Measurements from ENCODE around the gene RRBP1.

Gene RRBP1

DNA sequence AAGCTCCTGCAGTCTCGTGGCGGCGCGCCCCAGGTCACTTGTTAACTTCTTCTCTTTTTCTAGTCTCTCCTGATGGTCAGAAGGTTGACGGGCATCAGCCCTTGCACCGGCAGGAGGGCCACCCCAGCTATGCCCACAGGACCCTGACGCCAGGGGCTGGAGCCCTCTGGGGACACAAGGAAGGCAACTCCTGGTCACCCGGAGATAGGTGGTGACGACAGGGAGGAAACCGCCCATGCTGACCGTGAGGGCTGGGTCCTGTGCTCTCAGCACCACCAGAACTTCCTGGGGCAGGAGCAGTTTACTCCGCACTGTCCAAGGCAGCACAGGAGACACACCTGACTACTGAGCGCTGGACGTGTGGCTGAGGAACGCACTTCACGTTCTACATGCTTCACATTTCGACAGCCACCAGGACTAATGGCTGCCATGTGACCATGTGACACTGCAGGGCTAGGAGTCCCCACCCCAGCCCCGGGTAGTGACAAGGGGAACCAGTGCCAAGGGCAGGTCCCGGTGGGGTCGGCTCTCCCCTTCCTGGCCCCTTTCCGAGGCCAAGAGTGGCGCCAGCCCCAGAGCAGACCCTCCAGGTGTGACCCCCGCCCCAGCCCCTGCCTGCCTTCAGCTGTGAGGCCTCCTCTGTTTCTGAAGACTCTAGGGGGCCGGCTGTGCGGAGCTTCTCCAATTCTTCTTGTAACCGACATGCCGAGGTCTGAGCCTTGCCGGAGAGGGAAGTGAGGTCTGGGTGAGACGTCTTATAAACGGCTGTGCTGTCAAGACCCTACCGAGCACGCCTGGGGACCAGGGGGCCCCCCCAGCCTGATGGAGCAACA, 67.0 kb downstream of the RRBP1 start:
- H3F3A ChIP-seq (ENCODE audit: insufficient read depth, low read length), result peaks cover 47% of the 10 kb centered on the region
- H3K27ac ChIP-seq (ENCODE audit: low read length), result no peak overlapping the region
- H2AFZ ChIP-seq (ENCODE audit: low read length), result no peak overlapping the region
- H3K4me2 ChIP-seq (ENCODE audit: low read depth, low read length), result no peak overlapping the region
- no peak overlapping the region for H3K9ac ChIP-seq (ENCODE audit: low read length)
- peaks cover 5% of the 10 kb centered on the region; the same call in 1 of the 2 replicates for H3K79me2 ChIP-seq (ENCODE audit: low read length)
- peaks cover 5% of the 10 kb centered on the region for H4K20me1 ChIP-seq (ENCODE audit: insufficient read depth, low read length)
- no peaks in the 10 kb centered on the region for H3K9me3 ChIP-seq (replicated peaks; ENCODE audit: insufficient read depth, low read length)
- peaks cover 18% of the 10 kb centered on the region for H3K36me3 ChIP-seq (replicated peaks; ENCODE audit: insufficient read depth, low read length)
- no peaks in the 10 kb centered on the region for H3K9me2 ChIP-seq (replicated peaks; ENCODE audit: insufficient read depth, low read length)
- no peaks in the 10 kb centered on the region for H3K27me3 ChIP-seq (replicated peaks; ENCODE audit: insufficient read depth, low read length)
- TF ChIP-seq, protein P1, sequence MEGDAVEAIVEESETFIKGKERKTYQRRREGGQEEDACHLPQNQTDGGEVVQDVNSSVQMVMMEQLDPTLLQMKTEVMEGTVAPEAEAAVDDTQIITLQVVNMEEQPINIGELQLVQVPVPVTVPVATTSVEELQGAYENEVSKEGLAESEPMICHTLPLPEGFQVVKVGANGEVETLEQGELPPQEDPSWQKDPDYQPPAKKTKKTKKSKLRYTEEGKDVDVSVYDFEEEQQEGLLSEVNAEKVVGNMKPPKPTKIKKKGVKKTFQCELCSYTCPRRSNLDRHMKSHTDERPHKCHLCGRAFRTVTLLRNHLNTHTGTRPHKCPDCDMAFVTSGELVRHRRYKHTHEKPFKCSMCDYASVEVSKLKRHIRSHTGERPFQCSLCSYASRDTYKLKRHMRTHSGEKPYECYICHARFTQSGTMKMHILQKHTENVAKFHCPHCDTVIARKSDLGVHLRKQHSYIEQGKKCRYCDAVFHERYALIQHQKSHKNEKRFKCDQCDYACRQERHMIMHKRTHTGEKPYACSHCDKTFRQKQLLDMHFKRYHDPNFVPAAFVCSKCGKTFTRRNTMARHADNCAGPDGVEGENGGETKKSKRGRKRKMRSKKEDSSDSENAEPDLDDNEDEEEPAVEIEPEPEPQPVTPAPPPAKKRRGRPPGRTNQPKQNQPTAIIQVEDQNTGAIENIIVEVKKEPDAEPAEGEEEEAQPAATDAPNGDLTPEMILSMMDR (IDR thresholded peaks at IDR 0.05; ENCODE audit: low read length), result no peak
- TF ChIP-seq EZH2phosphoT487 (IDR thresholded peaks at IDR 0.05; ENCODE audit: low read length), result no peak
- no peak for TF ChIP-seq EZH2 (optimal IDR thresholded peaks at IDR 0.05; ENCODE audit: low read depth, low read length)
- H3K4me3 ChIP-seq (ENCODE audit: low read length), result no peak overlapping the region
- DNase-seq, result no peak
- peaks cover 13% of the 10 kb centered on the region for H3K4me1 ChIP-seq (ENCODE audit: low read length)

DNA sequence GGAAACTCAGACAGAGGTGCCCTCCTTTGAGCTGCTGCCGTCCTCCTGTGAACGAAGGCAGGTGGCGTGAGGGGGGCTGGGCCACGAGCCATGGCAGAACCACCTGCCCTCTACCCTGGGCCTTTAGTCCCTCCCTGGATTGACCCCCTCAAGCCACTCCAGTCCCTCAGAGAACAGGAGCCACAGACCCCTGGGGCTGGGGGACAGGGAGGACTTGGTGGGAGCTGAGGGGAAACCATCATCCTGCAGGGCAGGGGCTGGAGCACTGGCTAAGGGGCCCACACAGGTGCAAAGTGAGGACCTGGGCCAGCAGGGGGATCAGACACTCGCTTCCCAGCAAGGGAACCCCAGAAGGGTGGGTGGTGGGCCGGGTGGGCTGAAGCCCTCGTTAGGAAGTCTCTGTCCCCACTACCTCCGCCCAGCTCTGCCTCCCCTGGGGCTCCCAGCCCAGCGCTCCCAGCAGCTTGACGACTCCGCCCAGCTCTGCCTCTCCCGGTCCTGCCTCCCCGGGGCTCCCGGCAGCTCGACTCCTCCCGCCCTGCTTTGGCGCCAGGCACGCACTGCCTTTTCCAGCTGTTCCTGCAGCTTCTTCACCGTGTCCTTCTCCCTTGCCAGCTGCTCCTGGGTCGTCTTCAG, 67.7 kb downstream of the RRBP1 start:
- Histone ChIP-seq H3F3A (ENCODE audit: insufficient read depth, low read length) (peaks cover 50% of the 10 kb centered on the region), H3K4me2 (ENCODE audit: low read depth, low read length) (no peak overlapping the region), H2AFZ (ENCODE audit: low read length) (no peak overlapping the region), H3K27me3 (replicated peaks; ENCODE audit: insufficient read depth, low read length) (no peaks in the 10 kb centered on the region), H3K4me3 (ENCODE audit: low read length) (no peak overlapping the region), H3K4me1 (ENCODE audit: low read length) (peaks cover 18% of the 10 kb centered on the region), H3K27ac (ENCODE audit: low read length) (no peak overlapping the region), H3K9me2 (replicated peaks; ENCODE audit: insufficient read depth, low read length) (no peaks in the 10 kb centered on the region), H3K36me3 (replicated peaks; ENCODE audit: insufficient read depth, low read length) (peaks cover 18% of the 10 kb centered on the region), H3K9ac (ENCODE audit: low read length) (no peak overlapping the region), H3K79me2 (ENCODE audit: low read length) (peaks cover 10% of the 10 kb centered on the region; the same call in 1 of the 2 replicates), H3K9me3 (replicated peaks; ENCODE audit: insufficient read depth, low read length) (no peaks in the 10 kb centered on the region), H4K20me1 (ENCODE audit: insufficient read depth, low read length) (peaks cover 5% of the 10 kb centered on the region)
- TF ChIP-seq EZH2 (optimal IDR thresholded peaks at IDR 0.05; ENCODE audit: low read depth, low read length) (no peak), EZH2phosphoT487 (IDR thresholded peaks at IDR 0.05; ENCODE audit: low read length) (no peak)
- TF ChIP-seq, protein P1 (IDR thresholded peaks at IDR 0.05; ENCODE audit: low read length), result no peak
- no peak for DNase-seq

DNA sequence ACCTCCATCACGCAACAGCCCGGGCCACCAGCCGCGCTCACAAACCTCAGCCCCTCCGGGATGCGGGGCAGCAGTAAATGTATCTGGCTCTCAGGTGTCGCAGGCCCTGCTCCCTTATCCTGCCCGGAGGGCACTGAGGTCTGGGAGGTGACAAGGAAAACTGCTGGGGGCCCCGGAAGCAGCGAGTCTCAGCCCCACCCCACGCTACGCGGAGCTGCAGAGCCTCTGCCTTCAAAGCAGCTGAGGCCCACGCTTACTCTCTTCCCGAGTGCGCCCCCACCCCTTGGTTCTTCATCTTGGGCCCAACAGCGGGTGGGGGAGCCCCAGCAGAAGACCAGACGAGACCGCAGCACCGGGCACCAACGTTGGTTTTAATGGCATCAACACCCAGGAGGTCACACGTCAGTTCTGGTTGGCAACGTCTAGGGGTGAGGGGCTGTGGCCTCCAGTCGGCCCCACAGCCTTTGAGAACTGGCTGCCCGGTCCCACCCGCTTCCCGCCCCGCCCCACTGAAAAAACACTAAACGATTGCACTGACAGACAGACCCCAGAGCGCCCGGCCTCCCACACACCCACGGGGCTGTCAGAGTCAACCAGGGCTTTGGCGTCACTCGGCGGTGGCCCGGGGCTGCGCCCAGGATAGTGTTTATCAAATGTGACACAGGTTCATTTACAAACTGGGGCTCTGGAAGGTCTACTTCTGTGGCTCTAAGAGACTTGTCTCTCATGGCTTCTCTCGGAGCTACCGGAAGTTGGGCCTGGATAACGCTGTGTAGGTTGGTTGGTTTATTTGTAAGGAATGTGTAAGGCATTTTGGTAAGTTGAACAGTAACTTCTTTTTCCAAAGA, 68.5 kb downstream of the RRBP1 start:
- DNase-seq, result no peak
- H3K4me3 ChIP-seq (ENCODE audit: low read length), result no peak overlapping the region
- no peak overlapping the region for H2AFZ ChIP-seq (ENCODE audit: low read length)
- no peaks in the 10 kb centered on the region for H3K9me2 ChIP-seq (replicated peaks; ENCODE audit: insufficient read depth, low read length)
- H3K27me3 ChIP-seq (replicated peaks; ENCODE audit: insufficient read depth, low read length), result no peaks in the 10 kb centered on the region
- H3K9ac ChIP-seq (ENCODE audit: low read length), result no peak overlapping the region
- no peak overlapping the region for H3K4me2 ChIP-seq (ENCODE audit: low read depth, low read length)
- H3K27ac ChIP-seq (ENCODE audit: low read length), result no peak overlapping the region
- H3F3A ChIP-seq (ENCODE audit: insufficient read depth, low read length), result peaks cover 52% of the 10 kb centered on the region
- peaks cover 18% of the 10 kb centered on the region for H3K4me1 ChIP-seq (ENCODE audit: low read length)
- no peaks in the 10 kb centered on the region for H3K9me3 ChIP-seq (replicated peaks; ENCODE audit: insufficient read depth, low read length)
- peaks cover 5% of the 10 kb centered on the region for H4K20me1 ChIP-seq (ENCODE audit: insufficient read depth, low read length)
- TF ChIP-seq EZH2phosphoT487 (IDR thresholded peaks at IDR 0.05; ENCODE audit: low read length), result no peak
- TF ChIP-seq EZH2 (optimal IDR thresholded peaks at IDR 0.05; ENCODE audit: low read depth, low read length), result no peak
- TF ChIP-seq, protein P1 (IDR thresholded peaks at IDR 0.05; ENCODE audit: low read length), result no peak
- peaks cover 18% of the 10 kb centered on the region for H3K36me3 ChIP-seq (replicated peaks; ENCODE audit: insufficient read depth, low read length)
- H3K79me2 ChIP-seq (ENCODE audit: low read length), result peaks cover 10% of the 10 kb centered on the region; the same call in 1 of the 2 replicates
